CD4-positive, alpha-beta T cell treated with Interleukin-6 for 4 hours (primary cell): Measurements from ENCODE around the gene PCSK6.
A peak's percentile ranks its signal among the peaks of the same experiment; 100 is the strongest.

ENCODE experiments used
- DNase-seq: peaks from one replicate; pipeline ENCODE4 v3.0.0-alpha.2; 2020; ENCODE audit warnings: mixed read lengths

The PCSK6 gene

DNA sequence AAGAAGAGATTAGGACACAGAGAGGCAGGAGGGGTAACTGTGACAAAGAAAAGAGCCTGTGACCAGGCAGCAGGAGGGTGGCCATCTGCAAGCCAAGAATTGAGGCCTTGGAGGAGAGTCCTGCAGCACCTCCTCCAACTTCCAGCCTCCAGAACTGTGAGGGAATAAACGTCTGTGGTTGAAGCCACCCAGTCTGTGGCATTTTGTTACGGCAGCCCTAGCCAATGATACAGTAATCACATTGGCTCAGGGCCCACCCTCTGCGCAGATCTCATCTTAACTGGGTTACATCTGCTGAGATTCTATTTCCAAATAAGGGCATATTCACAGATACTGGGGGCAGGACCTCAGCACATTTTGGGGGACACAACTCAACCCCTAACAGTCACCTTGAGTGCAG is 223.5 kb downstream of the PCSK6 start:
- DNase-seq, result no peak

GRCh38 chr15:101264911-101265641 is 224.4 kb downstream of the PCSK6 start:
- no peak for DNase-seq

- DNase-seq, result no peak
These were observed 225.5 kb downstream of the PCSK6 start for GRCh38 chr15:101264011-101264410.

DNA sequence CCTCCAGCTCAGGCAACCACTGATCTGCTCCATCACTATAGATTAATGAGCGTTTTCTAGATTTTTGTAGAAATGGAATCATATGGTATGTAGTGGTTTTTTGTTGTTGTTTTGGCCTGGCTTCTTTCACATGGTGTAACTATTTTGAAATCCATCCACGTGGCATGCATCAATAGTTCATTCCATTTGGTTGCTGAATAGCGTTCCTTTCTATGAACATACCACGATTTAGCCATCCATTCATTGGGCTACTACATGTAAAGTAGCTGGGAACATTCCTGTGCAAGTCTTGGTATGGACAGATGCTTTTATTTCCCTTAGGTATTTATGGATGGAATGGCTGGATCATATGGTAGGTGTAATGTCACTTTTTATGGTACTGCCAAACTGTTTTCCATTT is 227.0 kb downstream of the PCSK6 start:
- no peak for DNase-seq

- peak; percentile 73 for DNase-seq
These were observed 231.0 kb downstream of the PCSK6 start for GRCh38 chr15:101258238-101259144.

GRCh38 chr15:101256757-101257156 is 232.8 kb downstream of the PCSK6 start:
- DNase-seq, result no peak

DNA sequence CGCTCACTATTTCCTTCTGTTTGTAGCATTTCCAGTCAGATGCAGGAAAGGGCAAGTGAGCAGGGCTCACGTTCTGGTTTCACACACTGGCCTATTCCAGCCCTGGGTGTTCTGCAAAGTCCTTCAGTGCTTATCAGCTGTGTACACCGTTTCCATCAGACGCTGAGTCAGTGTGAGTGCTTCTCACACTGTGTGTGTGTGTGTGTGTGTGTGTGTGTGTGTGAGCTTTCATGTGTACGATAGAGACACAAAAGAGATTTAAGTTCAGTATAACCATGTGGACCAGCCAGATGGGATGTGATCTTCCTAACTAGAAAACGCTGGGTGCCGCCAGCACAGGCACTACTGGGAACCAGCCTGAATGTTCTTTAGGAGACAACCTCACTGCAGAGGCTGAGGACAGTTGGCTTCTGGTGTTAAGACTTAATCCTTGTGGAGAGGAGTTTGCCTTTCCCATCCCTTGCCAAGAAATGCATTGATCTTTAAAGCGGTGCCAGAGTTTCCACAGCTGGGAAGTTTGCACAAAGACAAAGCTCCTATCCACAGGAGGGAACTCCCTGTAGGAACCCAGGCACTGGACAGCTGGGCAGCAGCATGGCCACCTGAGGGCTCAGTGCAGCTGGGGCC is 233.8 kb downstream of the PCSK6 start:
- no peak for DNase-seq

- no peak for DNase-seq
These were observed 234.5 kb downstream of the PCSK6 start for GRCh38 chr15:101255051-101255395.

DNA sequence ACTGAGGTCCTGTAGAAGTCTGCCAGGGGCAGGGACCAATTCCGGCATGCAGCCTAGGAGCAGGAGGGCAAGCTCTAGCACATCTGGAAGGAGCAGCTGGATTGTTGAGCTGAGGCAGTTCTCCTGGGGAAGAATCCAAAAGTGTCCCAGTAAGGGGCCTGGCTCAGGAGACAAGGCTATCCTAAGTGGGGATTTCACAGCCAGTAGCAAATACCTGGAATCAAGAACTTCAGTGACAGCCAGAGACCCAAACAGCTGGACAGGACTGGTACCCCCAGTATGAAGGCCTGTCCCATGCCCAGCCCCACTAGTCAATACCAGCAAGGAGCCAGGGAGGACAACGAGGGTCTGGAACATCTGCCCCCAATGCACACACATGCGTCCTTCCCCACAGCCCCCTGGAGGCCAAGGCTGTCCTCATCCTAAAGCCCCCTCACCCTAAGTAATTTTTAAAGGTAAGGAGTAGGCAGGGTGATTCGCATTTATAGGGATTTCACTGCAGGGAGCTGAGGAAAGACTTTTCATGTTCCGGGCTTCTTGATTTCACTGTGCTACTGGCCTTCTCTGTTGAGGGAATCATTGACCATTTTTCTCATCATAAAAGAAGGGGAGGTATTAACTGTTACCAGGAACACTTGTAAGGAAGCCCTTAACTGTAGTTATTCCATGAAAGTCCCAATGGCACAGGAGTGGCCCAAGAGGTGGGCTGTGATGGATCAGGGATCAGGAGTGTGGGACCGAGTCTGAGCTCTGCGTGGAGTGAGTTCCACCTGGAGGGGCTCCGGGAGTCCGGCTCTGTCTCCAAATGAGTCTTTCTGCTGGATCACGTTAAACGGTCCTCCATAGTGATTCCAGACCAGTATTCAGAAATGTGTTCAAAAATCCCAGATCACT is 235.1 kb downstream of the PCSK6 start:
- no peak for DNase-seq
